Measurements from ENCODE around the gene APOLD1.

APOLD1 gene

GRCh38 chr12:12839873-12840579, 54.6 kb downstream of the APOLD1 start:
- DNase-seq, result no peak

GRCh38 chr12:12840580-12840899, 55.1 kb downstream of the APOLD1 start:
- DNase-seq, result no peak
